HepG2 (cell line): Measurements from ENCODE around the gene B4GALT5. TPM values are rescaled to one million over a fixed set of nuclear protein-coding genes. Genes with fewer than 3 reads are reported as not detected.

ENCODE experiments used
- BRD4 ChIP-seq: sonication (generic); formaldehyde crosslinking; IDR thresholded peaks from 2 replicates; pipeline ENCODE4 v1.4.0; 2020; ENCODE audit warnings: missing genetic modification reagents
- GATAD2A ChIP-seq: IDR thresholded peaks from 2 replicates; pipeline ENCODE4 v1.6.1; 2016
- GFI1 ChIP-seq: sonication (generic); formaldehyde crosslinking; IDR thresholded peaks from 2 replicates; pipeline ENCODE4 v1.5.0; 2020; ENCODE audit warnings: missing genetic modification reagents, mild to moderate bottlenecking, borderline replicate concordance
- GTF3A ChIP-seq: sonication (generic); formaldehyde crosslinking; conservative IDR thresholded peaks from 2 replicates; pipeline ENCODE4 v1.4.0; 2020; ENCODE audit warnings: mild to moderate bottlenecking, missing genetic modification reagents
- REXO4 ChIP-seq: sonication (generic); formaldehyde crosslinking; IDR thresholded peaks from 2 replicates; pipeline ENCODE4 v1.8.0; 2022; ENCODE audit warnings: missing genetic modification reagents, mild to moderate bottlenecking, borderline replicate concordance
- TEAD3 ChIP-seq: optimal IDR thresholded peaks from 2 replicates; pipeline ENCODE3; 2016; ENCODE audit warnings: borderline replicate concordance
- ZBTB7B ChIP-seq: sonication (generic); formaldehyde crosslinking; IDR thresholded peaks from 2 replicates; pipeline ENCODE4 v1.4.0; 2020; ENCODE audit warnings: missing genetic modification reagents
- ZFP36L2 ChIP-seq: sonication (generic); formaldehyde crosslinking; IDR thresholded peaks from 2 replicates; pipeline ENCODE4 v1.4.0; 2020; ENCODE audit warnings: missing genetic modification reagents
- ZKSCAN8 ChIP-seq: IDR thresholded peaks from 2 replicates; pipeline ENCODE4 v1.6.1; 2016; ENCODE audit warnings: borderline replicate concordance, missing genetic modification reagents, missing compliant biosample characterization
- ZMAT3 ChIP-seq: sonication (generic); formaldehyde crosslinking; conservative IDR thresholded peaks from 2 replicates; pipeline ENCODE4 v1.7.0; 2021; ENCODE audit warnings: missing genetic modification reagents
- ZNF468 ChIP-seq: sonication (generic); formaldehyde crosslinking; IDR thresholded peaks from 2 replicates; pipeline ENCODE4 v1.8.0; 2022; ENCODE audit warnings: mild to moderate bottlenecking, moderate library complexity, missing genetic modification reagents
- ZNF501 ChIP-seq: sonication (generic); formaldehyde crosslinking; IDR thresholded peaks from 2 replicates; pipeline ENCODE4 v1.5.1; 2020; ENCODE audit warnings: mild to moderate bottlenecking, moderate library complexity, missing genetic modification reagents
- ZNF678 ChIP-seq: sonication (generic); formaldehyde crosslinking; IDR thresholded peaks from 2 replicates; pipeline ENCODE4 v1.4.0; 2020; ENCODE audit warnings: mild to moderate bottlenecking, missing genetic modification reagents
- polyA plus RNA-seq, 8 experiments: library from polyadenylated mRNA; depleted of rRNA in 3 of 8; stranded (reverse) in 7 of 8; unstranded in 1 of 8; fragments of >200 nt; fragmentation: Illumina TruSeq in 4 of 8; extraction: Trizol in 4 of 8; gene quantifications; 2 replicates each; pipeline versions ENCODE4 v1.2.1 to v1.2.3, GENCODE V29; 2011 to 2016; ENCODE audit warnings: low read depth in 4 of 8, missing spikeins in 1 of 8, mixed read lengths in 1 of 8; ENCODE audit not compliant: insufficient read depth in 1 of 8
- total RNA-seq, 5 experiments: library from RNA; depleted of rRNA; stranded (reverse); fragments of >200 nt; fragmentation: Illumina TruSeq; extraction: Trizol; gene quantifications; 2 replicates each; pipeline ENCODE4 v1.2.3, GENCODE V29; 2016; ENCODE audit warnings: low read depth in 1 of 5
- TF ChIP-seq, protein P1 (sequence below): IDR thresholded peaks from 2 replicates; pipeline ENCODE4 v1.6.1; 2012; ENCODE audit warnings: inconsistent platforms
- TF ChIP-seq, protein P2 (sequence below): sonication (generic); formaldehyde crosslinking; IDR thresholded peaks from 2 replicates; pipeline ENCODE4 v1.4.0; 2020; ENCODE audit warnings: missing genetic modification reagents
- TF ChIP-seq, protein P3 (sequence below), 2 experiments: fragments of 450-650 bp in 1 of 2; sonication (generic) in 1 of 2; formaldehyde crosslinking in 1 of 2; IDR thresholded peaks; 2 replicates each; pipeline versions ENCODE4 v1.6.1 to v1.8.0; 2016 to 2022; ENCODE audit warnings: antibody characterized with exemption in 1 of 2, mild to moderate bottlenecking in 1 of 2, missing genetic modification reagents in 1 of 2
- TF ChIP-seq, protein P4 (sequence below): sonication (generic); formaldehyde crosslinking; IDR thresholded peaks from 2 replicates; pipeline ENCODE4 v1.4.0; 2020; ENCODE audit warnings: mild to moderate bottlenecking, missing genetic modification reagents

B4GALT5 gene
- total and polyA plus RNA-seq, 2 of the 13 experiments (the other 11 are each of a cell fraction or from before 2014, with no cell fraction given), result 27.3 to 30.9 TPM

DNA sequence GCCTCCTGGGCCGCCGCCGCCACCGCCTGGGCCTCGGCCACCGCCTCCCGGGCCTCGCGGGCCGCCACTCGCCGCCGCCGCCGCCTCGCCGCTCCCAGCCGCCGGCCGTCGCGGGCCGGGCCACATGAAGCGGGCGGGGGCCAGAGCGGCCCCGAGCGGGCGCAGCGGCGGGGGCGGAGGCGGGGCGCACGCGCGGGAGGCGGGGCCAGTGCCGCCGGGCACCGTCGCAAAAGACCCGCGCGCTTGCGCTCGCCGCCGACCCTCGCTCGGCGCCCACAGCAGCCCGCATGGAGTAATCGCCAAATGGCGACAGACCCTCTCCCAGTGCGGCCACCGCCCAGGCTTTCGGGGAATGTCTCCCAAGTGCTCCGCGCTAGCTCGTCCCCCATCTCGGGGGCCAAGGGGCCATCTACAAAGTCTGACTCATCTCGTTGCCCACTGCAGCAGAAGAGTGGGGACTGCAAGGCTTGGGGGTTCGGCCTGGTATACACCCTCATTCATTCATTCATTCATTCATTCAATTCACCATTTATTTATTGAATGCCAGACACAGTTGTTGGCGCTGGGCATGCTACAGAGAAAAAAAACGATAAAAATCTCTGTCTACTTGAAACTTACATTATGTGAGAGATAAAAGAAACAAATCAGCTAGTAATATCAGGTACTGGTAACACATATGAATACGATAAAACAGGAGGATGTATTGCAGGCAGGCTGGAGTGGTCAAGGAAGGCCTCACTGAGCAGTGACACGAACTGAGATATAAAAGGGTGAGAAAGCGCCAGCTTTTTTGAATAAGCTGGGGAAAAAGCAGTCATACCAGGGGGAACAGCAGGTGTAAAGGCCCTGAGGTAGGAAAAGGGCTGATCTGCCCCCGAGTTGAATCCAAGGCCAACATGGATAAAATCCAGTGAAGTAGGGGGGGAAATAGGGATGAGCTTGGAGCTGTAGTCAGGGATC lies at the start of gene B4GALT5 (continued):
- peak; percentile 89; the same call in 1 of the 2 replicates for TF ChIP-seq ZMAT3 (CRISPR knock-in tag)
- TF ChIP-seq, protein P1, sequence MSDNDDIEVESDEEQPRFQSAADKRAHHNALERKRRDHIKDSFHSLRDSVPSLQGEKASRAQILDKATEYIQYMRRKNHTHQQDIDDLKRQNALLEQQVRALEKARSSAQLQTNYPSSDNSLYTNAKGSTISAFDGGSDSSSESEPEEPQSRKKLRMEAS, result peak; percentile 68
- TF ChIP-seq ZKSCAN8 (CRISPR knock-in tag), result peak; percentile 64
- peak; percentile 95 for TF ChIP-seq ZBTB7B (CRISPR knock-in tag)
- no peak for TF ChIP-seq ZNF678 (CRISPR knock-in tag)
- no peak for TF ChIP-seq GFI1 (CRISPR knock-in tag)
- TF ChIP-seq, protein P2, sequence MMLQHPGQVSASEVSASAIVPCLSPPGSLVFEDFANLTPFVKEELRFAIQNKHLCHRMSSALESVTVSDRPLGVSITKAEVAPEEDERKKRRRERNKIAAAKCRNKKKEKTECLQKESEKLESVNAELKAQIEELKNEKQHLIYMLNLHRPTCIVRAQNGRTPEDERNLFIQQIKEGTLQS (CRISPR knock-in tag), result peak; percentile 71; the same call in 1 of the 2 replicates
- no peak for TF ChIP-seq REXO4
- TF ChIP-seq ZNF501 (CRISPR knock-in tag), result peak; percentile 64
- peak; percentile 84; the same call in 1 of the 2 replicates for TF ChIP-seq ZFP36L2 (CRISPR knock-in tag)
- 0 out of 2 replicates have a peak, but pooled peaks have one; percentile 24 for TF ChIP-seq ZNF468
- TF ChIP-seq, protein P3, sequence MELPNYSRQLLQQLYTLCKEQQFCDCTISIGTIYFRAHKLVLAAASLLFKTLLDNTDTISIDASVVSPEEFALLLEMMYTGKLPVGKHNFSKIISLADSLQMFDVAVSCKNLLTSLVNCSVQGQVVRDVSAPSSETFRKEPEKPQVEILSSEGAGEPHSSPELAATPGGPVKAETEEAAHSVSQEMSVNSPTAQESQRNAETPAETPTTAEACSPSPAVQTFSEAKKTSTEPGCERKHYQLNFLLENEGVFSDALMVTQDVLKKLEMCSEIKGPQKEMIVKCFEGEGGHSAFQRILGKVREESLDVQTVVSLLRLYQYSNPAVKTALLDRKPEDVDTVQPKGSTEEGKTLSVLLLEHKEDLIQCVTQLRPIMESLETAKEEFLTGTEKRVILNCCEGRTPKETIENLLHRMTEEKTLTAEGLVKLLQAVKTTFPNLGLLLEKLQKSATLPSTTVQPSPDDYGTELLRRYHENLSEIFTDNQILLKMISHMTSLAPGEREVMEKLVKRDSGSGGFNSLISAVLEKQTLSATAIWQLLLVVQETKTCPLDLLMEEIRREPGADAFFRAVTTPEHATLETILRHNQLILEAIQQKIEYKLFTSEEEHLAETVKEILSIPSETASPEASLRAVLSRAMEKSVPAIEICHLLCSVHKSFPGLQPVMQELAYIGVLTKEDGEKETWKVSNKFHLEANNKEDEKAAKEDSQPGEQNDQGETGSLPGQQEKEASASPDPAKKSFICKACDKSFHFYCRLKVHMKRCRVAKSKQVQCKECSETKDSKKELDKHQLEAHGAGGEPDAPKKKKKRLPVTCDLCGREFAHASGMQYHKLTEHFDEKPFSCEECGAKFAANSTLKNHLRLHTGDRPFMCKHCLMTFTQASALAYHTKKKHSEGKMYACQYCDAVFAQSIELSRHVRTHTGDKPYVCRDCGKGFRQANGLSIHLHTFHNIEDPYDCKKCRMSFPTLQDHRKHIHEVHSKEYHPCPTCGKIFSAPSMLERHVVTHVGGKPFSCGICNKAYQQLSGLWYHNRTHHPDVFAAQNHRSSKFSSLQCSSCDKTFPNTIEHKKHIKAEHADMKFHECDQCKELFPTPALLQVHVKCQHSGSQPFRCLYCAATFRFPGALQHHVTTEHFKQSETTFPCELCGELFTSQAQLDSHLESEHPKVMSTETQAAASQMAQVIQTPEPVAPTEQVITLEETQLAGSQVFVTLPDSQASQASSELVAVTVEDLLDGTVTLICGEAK (IDR thresholded peaks at IDR 0.05), result no peak
- TF ChIP-seq, protein P3 (CRISPR knock-in tag; IDR thresholded peaks at IDR 0.05), result no peak
- TF ChIP-seq GATAD2A (CRISPR knock-in tag), result peak; percentile 71
- no peak for TF ChIP-seq BRD4
- peak; percentile 57 for TF ChIP-seq TEAD3 (CRISPR knock-in tag)
- TF ChIP-seq, protein P4, sequence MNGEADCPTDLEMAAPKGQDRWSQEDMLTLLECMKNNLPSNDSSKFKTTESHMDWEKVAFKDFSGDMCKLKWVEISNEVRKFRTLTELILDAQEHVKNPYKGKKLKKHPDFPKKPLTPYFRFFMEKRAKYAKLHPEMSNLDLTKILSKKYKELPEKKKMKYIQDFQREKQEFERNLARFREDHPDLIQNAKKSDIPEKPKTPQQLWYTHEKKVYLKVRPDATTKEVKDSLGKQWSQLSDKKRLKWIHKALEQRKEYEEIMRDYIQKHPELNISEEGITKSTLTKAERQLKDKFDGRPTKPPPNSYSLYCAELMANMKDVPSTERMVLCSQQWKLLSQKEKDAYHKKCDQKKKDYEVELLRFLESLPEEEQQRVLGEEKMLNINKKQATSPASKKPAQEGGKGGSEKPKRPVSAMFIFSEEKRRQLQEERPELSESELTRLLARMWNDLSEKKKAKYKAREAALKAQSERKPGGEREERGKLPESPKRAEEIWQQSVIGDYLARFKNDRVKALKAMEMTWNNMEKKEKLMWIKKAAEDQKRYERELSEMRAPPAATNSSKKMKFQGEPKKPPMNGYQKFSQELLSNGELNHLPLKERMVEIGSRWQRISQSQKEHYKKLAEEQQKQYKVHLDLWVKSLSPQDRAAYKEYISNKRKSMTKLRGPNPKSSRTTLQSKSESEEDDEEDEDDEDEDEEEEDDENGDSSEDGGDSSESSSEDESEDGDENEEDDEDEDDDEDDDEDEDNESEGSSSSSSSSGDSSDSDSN, result no peak; the same call in 1 of the 2 replicates
- TF ChIP-seq GTF3A (CRISPR knock-in tag), result 0 out of 2 replicates have a peak, but pooled peaks have one; percentile 48
